ENCODE data around the gene HSPA1L.
"Not testable (repeated sequence)": the region's sequence is repeated elsewhere in the genome, so short reads cannot be mapped to it uniquely, and the experiment has no call there.

HSPA1L gene

DNA sequence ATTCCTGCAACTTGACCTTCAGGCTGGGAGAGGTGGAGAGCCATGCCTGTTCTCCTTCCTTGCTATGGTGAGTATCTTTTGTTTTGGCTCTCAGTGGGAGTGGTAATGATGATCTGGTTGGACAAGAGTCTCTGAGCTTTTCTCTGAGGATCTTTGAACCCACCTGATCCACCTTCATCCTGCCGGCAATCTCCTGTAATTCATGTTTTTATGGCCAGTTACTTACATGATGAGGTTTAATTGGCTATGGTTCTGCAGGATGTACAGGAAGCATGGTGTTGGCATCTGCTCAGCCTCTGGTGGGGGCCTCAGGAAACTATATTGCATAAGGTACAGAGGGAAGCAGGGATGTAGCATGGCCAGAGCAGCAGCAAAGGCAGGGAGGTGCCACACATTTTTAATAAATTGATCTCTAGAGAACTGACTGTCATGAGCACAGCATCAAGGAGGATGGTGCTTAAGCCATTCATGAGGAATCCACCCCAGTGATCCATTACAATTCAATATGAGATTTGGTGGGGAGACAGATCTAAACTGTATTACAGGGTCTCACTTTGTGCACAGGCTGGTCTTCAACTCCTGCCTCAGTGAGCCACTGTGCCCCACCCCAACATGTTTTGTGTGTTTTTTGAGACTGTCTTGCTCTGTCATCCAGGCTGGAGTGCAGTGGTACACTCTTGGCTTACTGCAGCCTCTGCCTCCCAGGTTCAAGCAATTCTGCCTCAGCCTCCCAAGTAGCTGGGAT, 22.5 kb upstream of the HSPA1L start:
- in situ Hi-C loops (cut with HindIII; ENCODE audit: low sequenced_read_pairs), result loop anchor here (5.0 kb wide), 2 partner anchors 95 to 190 kb away; partner anchors contain the start of gene MSH5

DNA sequence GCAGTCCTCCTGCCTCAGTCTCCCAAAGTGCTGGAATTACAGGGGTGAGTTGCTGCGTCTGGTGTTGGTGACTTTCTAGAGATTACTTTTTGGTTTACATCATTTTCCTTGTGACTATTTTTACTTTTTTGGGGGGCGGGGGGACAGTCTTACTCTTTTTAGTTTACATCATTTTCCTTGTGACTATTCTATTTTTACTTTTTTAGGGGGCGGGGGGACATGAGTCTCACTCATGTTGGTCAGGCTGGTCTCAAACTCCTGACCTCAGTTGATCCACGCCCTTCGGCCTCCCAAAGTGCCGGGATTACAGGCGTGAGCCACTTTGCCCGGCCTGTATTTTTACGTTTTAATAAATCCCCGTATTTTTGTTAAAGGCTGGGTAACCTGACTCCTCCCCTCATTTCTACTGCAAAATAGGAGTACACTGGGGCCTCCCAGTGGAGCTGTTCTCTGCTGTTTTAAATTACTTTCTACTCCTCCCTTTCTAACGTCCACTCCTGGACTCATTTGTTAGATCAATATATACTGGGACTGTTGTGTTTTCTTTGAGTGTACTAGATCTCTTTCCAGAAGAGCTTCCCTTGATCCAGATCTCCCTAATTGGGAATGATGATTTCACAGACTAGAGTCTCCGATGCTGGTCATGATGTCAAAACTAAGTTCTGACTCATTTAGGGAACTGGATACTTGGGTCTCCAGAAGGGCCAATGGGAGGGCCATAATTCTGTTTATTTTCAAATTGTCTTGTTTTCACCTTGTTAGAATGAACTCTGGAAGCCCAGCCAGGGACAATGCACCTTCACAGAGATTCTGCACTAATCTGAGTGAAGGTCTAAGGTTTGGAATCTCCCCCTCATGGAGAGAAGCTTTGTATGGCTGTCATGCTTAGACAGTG, 21.6 kb upstream of the HSPA1L start:
- in situ Hi-C loops (cut with HindIII; ENCODE audit: low sequenced_read_pairs), result loop anchor here (5.0 kb wide), 2 partner anchors 94 to 189 kb away; partner anchors contain the start of gene MSH5

DNA sequence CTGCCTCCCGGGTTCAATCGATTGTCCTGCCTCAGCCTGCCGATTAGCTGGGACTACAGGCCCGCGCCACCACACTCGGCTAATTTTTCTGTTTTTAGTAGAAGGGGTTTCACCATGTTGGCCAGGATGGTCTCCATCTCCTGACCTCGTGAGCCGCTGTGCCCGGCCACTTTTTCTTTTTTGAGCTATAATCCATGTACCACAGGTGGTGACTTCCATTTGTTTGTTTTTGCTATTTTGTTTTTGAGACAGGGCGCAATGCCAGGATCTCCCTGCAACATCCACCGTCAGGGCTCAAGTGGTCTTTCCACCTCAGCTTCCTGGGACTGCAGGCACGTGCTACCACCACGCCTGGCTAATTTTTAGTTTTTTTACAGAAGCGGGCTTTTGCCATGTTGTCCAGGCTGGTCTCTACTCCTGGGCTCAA, 21.0 kb upstream of the HSPA1L start:
- in situ Hi-C loops (cut with HindIII; ENCODE audit: low sequenced_read_pairs), result loop anchor here (5.0 kb wide), 2 partner anchors 94 to 189 kb away; partner anchors contain the start of gene MSH5

- in situ Hi-C loops (cut with HindIII; ENCODE audit: low sequenced_read_pairs), result loop anchor here (5.0 kb wide), 2 partner anchors 92 to 187 kb away; partner anchors contain the start of gene MSH5
Observed at GRCh38 chr6:31834367-31835250, 19.5 kb upstream of the HSPA1L start.

GRCh38 chr6:31831350-31832215, 16.5 kb upstream of the HSPA1L start:
- in situ Hi-C loops (cut with HindIII; ENCODE audit: low sequenced_read_pairs), result no loop called here

DNA sequence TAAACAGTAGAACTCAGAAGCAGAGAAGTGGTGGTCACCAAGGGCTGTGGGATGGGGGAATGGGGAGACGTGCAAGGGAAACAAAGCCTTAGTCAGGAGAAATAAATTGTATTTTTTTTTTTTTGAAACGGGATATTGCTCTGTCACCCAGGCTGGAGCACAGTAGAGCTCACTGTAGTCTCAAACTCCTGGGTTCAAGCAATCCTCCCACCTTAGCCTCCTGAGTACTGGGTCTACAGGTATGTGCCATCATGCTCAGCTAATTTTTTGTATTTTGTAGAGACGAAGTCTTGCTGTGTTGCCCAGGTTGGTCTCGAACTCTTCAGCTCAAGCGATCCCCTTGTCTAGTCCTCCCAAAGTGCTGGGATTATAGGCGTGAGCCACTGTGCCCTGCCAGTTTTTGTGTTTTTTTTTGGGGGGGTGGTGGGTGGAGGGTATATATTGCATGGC, 15.8 kb upstream of the HSPA1L start:
- in situ Hi-C loops (cut with HindIII; ENCODE audit: low sequenced_read_pairs), result no loop called here

DNA sequence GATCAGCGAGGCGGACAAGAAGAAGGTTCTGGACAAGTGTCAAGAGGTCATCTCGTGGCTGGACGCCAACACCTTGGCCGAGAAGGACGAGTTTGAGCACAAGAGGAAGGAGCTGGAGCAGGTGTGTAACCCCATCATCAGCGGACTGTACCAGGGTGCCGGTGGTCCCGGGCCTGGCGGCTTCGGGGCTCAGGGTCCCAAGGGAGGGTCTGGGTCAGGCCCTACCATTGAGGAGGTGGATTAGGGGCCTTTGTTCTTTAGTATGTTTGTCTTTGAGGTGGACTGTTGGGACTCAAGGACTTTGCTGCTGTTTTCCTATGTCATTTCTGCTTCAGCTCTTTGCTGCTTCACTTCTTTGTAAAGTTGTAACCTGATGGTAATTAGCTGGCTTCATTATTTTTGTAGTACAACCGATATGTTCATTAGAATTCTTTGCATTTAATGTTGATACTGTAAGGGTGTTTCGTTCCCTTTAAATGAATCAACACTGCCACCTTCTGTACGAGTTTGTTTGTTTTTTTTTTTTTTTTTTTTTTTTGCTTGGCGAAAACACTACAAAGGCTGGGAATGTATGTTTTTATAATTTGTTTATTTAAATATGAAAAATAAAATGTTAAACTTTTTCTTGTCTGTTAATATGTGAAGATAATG, 14.7 kb upstream of the HSPA1L start:
- in situ Hi-C loops (cut with HindIII; ENCODE audit: low sequenced_read_pairs), result no loop called here

DNA sequence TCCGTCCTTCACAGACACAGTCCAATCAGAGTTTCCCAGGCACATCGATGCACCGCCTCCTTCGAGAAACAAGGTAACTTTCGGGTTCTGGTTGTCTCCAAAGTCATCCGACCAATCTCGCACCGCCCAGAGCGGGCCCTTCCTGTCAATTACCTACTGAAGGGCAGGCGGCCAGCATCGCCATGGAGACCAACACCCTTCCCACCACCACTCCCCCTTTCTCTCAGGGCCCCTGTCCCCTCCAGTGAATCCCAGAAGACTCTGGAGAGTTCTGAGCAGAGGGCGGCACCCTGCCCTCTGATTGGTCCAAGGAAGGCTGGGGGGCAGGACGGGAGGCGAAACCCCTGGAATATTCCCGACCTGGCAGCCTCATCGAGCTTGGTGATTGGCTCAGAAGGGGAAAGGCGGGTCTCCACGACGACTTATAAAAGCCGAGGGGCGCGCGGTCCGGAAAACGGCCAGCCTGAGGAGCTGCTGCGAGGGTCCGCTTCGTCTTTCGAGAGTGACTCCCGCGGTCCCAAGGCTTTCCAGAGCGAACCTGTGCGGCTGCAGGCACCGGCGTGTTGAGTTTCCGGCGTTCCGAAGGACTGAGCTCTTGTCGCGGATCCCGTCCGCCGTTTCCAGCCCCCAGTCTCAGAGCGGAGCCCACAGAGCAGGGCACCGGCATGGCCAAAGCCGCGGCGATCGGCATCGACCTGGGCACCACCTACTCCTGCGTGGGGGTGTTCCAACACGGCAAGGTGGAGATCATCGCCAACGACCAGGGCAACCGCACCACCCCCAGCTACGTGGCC, 12.4 kb upstream of the HSPA1L start, which contains the start of gene HSPA1B:
HSPA1B (plus strand) TSS at position 453 of the 794 bp plus-strand sequence; CDS start at position 666, 213 bp downstream.
- in situ Hi-C loops (cut with HindIII; ENCODE audit: low sequenced_read_pairs), result no loop called here

- in situ Hi-C loops (cut with HindIII; ENCODE audit: low sequenced_read_pairs), result no loop called here
Observed at GRCh38 chr6:31826793-31827285, 11.8 kb upstream of the HSPA1L start.

DNA sequence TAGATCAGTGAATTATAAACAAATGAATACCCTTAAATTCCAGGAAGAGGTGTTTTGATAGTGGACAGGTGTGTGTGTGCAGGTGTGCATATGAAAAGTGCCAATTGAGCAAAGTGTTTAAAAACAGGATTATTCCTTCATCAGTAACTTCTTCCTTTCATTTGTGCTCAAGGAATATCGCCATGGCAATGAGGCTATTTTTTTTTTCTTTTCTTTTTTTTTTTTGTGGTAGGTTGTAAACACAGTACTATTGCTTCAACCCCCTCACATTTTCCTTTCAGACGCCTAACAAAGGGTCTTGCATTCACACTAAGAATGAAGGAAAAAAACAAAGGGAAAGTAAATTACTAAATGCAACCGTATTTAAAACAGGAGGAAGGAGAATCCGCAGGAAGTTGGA, 10.5 kb upstream of the HSPA1L start:
- in situ Hi-C loops (cut with HindIII; ENCODE audit: low sequenced_read_pairs), result no loop called here

GRCh38 chr6:31823592-31824196, 8.6 kb upstream of the HSPA1L start:
- in situ Hi-C loops (cut with HindIII; ENCODE audit: low sequenced_read_pairs), result not testable (repeated sequence)

DNA sequence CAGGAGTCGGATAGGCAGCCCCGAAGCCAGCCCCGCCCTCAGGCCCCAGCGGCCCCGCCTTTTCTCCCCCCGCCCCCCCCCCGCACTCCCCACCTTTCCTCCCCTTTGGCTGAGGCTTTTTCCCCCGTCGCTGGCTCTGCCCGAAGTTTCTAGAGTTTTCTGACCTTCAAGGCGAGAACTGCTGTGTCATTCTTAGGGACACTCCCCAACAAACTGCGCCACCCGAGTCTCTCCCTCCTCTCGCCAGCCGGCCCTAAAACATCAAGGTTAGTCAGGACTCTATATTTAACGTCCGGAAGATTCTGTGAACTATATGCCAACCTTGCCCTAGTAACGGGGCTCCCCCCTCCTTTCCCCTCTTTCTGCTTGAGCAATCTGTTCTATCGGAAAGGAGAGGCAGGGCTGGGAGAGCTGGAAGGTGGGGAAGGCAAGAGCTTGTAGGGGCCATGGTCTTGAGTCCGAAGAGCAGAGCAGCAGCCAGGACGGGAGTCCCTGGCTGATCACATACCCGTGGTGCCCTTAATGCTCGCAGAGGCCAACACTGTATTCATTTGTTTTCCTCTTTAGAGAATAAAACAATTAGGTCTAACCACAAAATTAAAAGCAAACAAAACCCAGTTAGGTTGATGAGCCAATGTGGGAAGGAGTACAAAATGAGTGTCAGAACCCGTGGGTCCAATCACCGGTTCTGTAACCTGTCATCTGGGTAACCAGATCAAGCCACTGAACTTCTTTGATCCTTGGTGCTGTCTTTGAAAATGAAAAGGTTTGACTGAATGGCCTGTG, 7.1 kb upstream of the HSPA1L start:
- in situ Hi-C loops (cut with HindIII; ENCODE audit: low sequenced_read_pairs), result no loop called here

DNA sequence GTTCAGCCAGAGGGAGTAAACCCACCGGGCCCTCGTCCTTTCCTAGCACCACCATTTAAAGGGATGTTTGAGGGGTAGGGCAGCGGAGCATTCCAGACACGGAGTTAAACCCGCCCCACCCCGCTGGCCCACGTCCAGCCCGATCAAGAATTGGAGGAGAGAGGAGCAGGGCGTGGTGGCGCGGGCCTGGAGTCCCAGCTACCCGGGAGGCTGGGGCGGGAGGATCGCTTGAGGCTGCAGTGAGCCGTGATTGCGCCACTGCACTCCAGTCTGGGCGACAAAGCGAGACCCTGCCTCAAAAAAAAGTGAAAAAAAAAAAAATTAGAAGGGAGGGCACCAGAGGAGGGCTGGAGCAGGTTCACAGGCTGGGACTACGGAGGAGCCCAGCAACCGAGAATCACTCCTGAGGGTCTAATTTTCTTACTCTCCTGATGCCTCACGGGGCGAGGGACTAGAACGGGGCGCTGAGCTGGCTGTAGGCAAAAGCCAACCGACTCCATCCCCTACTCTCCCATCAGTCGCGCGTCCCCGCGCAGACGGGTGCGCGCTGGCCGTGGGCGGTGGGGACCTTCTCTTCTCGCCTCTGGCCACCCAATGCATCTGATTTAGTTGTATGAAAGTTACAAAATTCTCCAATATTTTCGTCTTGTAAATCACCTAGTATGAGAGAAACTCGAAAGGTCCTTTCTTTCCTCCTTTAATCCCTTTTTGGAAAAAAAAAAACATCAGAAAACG, 6.4 kb upstream of the HSPA1L start:
- in situ Hi-C loops (cut with HindIII; ENCODE audit: low sequenced_read_pairs), result no loop called here

GRCh38 chr6:31820399-31820798, 5.3 kb upstream of the HSPA1L start:
- in situ Hi-C loops (cut with HindIII; ENCODE audit: low sequenced_read_pairs), result not testable (repeated sequence)

- in situ Hi-C loops (cut with HindIII; ENCODE audit: low sequenced_read_pairs), result no loop called here
Observed at GRCh38 chr6:31819871-31820299, 4.8 kb upstream of the HSPA1L start.

DNA sequence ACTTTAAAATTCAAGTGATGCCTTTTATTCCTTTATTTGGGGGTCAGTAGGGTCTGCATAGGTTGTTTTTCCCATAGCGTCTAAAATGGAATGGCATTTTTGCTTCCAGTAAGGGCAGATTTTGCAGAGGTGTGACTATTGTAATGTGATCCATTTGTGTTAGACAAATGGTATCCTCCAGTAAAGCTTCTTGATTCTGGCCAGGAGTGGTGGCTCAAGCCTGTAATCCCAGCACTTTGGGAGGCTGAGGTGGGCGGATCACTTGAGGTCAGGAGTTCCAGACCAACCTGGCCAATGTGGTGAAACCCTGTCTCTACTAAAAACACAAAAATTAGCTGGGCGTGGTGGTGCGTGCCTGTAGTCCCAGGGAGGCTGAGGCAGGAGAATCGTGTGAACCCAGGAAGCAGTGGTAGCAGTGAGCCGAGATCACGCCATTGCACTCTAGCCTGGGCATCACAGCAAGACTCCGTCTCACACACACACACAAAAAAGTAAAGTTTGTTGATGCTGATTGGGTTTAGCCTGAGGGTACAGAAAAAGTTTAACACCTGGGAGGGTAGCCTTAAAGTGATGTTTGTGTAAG, 2.9 kb upstream of the HSPA1L start:
- in situ Hi-C loops (cut with HindIII; ENCODE audit: low sequenced_read_pairs), result not testable (repeated sequence)
